H1 (cell line): ENCODE data around the gene ALPG. TPM values are rescaled to one million over a fixed set of nuclear protein-coding genes. Genes with fewer than 3 reads are reported as not detected.

Experiments used
- POU5F1 ChIP-seq: IDR thresholded peaks from 2 replicates; pipeline ENCODE4 v1.6.1; 2011; ENCODE audit warnings: low read depth, mild to moderate bottlenecking, low read length, moderate library complexity
- SIX5 ChIP-seq: IDR thresholded peaks from 2 replicates; pipeline ENCODE4 v1.6.1; 2011; ENCODE audit warnings: mild to moderate bottlenecking, low read depth, low read length
- polyA plus RNA-seq, 7 experiments: library from polyadenylated mRNA; depleted of rRNA in 3 of 7; stranded (reverse) in 5 of 7; unstranded in 2 of 7; fragments of >200 nt in 5 of 7; fragments of 200-250 nt in 2 of 7; gene quantifications; 1 replicate in 5 of 7; 2 replicates in 1 of 7; 4 replicates in 1 of 7; pipeline versions ENCODE4 v1.2.1 to v1.2.3, GENCODE V29; 2011 to 2013; ENCODE audit warnings: missing spikeins in 2 of 7, mixed read lengths in 2 of 7
- total RNA-seq: library from RNA; stranded (reverse); fragmentation: NEBNext Ultra II Directional; extraction: Animal tissue kit (Norgen Biotek cat#: 25700); gene quantifications from 2 replicates; pipeline ENCODE4 v1.2.1, GENCODE V29; 2021

ALPG gene
- total and polyA plus RNA-seq, 2 of the 8 experiments (the other 6 are each of a cell fraction or from before 2014, with no cell fraction given), result 0.56 to 2.1 TPM

DNA sequence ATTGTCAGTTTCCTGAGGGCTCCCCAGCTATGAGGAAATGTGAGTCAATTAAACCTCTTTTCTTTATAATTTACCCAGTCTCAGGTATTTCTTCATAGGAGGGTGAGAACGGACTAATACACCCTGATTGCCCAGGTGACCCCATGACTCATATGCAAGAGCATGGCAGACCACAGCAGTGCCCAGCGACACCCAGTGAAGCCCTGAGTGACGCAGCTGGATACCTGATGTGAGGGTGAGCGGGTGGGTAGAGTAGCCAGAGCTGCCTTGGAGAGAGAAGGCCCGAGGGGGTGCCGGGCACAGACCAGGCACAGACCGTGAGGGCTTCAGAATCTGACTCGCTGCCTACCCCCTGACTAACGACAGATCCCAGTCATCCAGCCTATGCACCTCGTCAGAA is 15.4 kb downstream of the ALPG start (continued):
- TF ChIP-seq SIX5 (no peak), POU5F1 (no peak)
